ENCODE measurements around the gene ERCC2.

DNA sequence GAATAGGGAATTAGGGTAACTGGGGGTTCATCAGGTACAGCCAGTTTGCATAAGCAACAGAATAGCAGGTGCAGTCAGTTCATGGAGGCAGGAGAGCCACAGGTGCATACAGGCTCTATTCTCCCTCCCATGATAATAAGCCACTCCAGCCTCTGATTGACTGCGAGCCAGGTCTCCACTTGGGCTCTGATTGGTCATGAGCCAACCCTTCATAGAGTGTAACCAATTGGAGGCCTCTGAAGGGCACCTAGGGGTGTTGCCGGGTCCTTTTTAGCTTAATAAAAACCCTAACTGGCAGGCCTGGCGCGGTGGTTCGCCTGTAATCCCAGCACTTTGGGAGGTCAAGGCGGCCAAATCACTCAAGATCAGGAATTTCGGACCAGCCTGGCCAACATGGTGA, 39.0 kb downstream of the ERCC2 start:
- TF ChIP-seq, protein P1, sequence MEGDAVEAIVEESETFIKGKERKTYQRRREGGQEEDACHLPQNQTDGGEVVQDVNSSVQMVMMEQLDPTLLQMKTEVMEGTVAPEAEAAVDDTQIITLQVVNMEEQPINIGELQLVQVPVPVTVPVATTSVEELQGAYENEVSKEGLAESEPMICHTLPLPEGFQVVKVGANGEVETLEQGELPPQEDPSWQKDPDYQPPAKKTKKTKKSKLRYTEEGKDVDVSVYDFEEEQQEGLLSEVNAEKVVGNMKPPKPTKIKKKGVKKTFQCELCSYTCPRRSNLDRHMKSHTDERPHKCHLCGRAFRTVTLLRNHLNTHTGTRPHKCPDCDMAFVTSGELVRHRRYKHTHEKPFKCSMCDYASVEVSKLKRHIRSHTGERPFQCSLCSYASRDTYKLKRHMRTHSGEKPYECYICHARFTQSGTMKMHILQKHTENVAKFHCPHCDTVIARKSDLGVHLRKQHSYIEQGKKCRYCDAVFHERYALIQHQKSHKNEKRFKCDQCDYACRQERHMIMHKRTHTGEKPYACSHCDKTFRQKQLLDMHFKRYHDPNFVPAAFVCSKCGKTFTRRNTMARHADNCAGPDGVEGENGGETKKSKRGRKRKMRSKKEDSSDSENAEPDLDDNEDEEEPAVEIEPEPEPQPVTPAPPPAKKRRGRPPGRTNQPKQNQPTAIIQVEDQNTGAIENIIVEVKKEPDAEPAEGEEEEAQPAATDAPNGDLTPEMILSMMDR (IDR thresholded peaks at IDR 0.05): no peak
- TF ChIP-seq POLR2A (IDR thresholded peaks at IDR 0.05): no peak

Measured in testis (tissue), 2 donors.